K562 (cell line): ENCODE measurements around the gene MED22.

Source experiments
- EZH2 ChIP-seq: IDR thresholded peaks from 2 replicates; pipeline ENCODE4 v1.6.1; 2012; ENCODE audit warnings: low read depth, mild to moderate bottlenecking, inconsistent platforms, low read length, borderline replicate concordance
- FOXJ3 ChIP-seq: sonication (generic); formaldehyde crosslinking; IDR thresholded peaks from 2 replicates; pipeline ENCODE4 v1.4.0; 2020; ENCODE audit warnings: mild to moderate bottlenecking, missing genetic modification reagents
- FOXK1 ChIP-seq: sonication (generic); formaldehyde crosslinking; IDR thresholded peaks from 2 replicates; pipeline ENCODE4 v1.8.0; 2022; ENCODE audit warnings: missing genetic modification reagents, mild to moderate bottlenecking, borderline replicate concordance
- MYC ChIP-seq, 2 experiments: fragments of 250-450 bp in 1 of 2; sonication (Bioruptor Pico) in 1 of 2; IDR thresholded peaks; 2 replicates each; pipeline versions ENCODE4 v1.5.1 to v1.6.1; 2012 to 2021; ENCODE audit warnings: low read depth in 2 of 2, borderline replicate concordance in 1 of 2, improper control_type of control experiment in 1 of 2, low read length in 1 of 2, mild to moderate bottlenecking in 1 of 2, moderate library complexity in 1 of 2
- POLR2A ChIP-seq: fragments of 450-650 bp; conservative IDR thresholded peaks from 2 replicates; pipeline ENCODE4 v1.6.1; 2016
- SMARCC2 ChIP-seq: fragments of 450-650 bp; IDR thresholded peaks from 2 replicates; pipeline ENCODE4 v1.6.1; 2017; ENCODE audit warnings: antibody characterized with exemption, moderate library complexity, mild to moderate bottlenecking, low read depth
- SRSF7 ChIP-seq: fragments of 200-400 bp; formaldehyde crosslinking; optimal IDR thresholded peaks from 2 replicates; pipeline ENCODE3; 2017; ENCODE audit warnings: mild to moderate bottlenecking, low read depth, low read length
- TF ChIP-seq, protein P1 (sequence below), 3 experiments: IDR thresholded peaks in 2 of 3; conservative IDR thresholded peaks in 1 of 3; 2 replicates each; pipeline ENCODE4 v1.5.1; 2011 to 2012; ENCODE audit warnings: low read length in 3 of 3, mild to moderate bottlenecking in 3 of 3, control low read depth in 2 of 3, improper control_type of control experiment in 1 of 3, inconsistent platforms in 1 of 3, low read depth in 1 of 3, mixed read lengths in 1 of 3, moderate library complexity in 1 of 3; ENCODE audit not compliant: insufficient read depth in 2 of 3
- TF ChIP-seq, protein P2 (sequence below), 2 experiments: fragments of 450-650 bp; formaldehyde crosslinking in 1 of 2; IDR thresholded peaks; 2 replicates each; pipeline versions ENCODE4 v1.4.0 to v1.6.1; 2014 to 2020; ENCODE audit warnings: mild to moderate bottlenecking in 2 of 2, borderline replicate concordance in 1 of 2, low read depth in 1 of 2
- TF ChIP-seq, protein P3 (sequence below): fragments of 250-450 bp; sonication (Bioruptor Pico); IDR thresholded peaks from 2 replicates; pipeline ENCODE4 v1.5.0; 2021; ENCODE audit warnings: mild to moderate bottlenecking, borderline replicate concordance
- TF ChIP-seq, protein P4 (sequence below): sonication (generic); formaldehyde crosslinking; IDR thresholded peaks from 2 replicates; pipeline ENCODE4 v1.8.0; 2022; ENCODE audit warnings: mild to moderate bottlenecking, missing genetic modification reagents
- TF ChIP-seq, protein P5 (sequence below), 2 experiments: fragments of 200-800 bp in 1 of 2; sonication (Bioruptor generic) in 1 of 2; sonication (generic) in 1 of 2; formaldehyde crosslinking in 1 of 2; IDR thresholded peaks in 1 of 2; conservative IDR thresholded peaks in 1 of 2; 2 replicates each; pipeline versions ENCODE4 v1.5.0 to v1.6.1; 2016 to 2020; ENCODE audit warnings: missing compliant biosample characterization in 1 of 2, missing genetic modification characterization in 1 of 2, missing genetic modification reagents in 1 of 2

DNA sequence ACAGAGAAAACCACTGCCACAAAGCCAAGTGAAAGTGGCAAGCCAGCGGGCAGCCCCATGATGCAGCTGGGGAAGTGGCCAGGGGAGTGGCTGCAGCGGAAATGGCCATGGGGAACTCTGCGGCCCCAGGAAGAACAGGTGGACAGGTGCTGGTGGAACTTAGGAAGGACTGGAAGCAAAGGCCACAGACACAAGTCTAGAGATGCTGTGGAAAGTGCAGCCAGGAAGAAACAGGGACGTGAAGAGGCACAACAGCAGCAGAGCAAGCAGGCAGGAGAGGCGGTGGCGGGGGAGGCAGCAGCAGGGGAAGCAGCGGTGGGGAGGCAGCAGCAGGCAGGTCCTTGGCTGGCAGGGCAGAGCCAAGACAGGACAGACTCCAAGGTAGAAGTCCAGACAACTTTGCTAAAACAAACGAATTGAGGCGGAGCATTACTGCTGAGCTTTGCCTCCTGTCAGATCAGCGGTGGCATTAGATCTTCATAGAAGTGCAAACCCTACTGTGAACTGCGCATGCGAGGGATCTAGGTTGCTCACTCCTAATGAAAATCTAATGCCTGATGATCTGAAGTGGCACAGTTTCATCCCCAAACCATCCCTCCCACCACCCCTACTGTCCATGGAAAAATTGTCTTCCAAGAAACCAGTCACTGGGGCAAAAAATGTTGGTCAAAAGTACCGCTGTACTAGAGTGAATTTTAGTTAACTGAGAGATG lies 23.8 kb downstream of the MED22 start:
- TF ChIP-seq, protein P1, sequence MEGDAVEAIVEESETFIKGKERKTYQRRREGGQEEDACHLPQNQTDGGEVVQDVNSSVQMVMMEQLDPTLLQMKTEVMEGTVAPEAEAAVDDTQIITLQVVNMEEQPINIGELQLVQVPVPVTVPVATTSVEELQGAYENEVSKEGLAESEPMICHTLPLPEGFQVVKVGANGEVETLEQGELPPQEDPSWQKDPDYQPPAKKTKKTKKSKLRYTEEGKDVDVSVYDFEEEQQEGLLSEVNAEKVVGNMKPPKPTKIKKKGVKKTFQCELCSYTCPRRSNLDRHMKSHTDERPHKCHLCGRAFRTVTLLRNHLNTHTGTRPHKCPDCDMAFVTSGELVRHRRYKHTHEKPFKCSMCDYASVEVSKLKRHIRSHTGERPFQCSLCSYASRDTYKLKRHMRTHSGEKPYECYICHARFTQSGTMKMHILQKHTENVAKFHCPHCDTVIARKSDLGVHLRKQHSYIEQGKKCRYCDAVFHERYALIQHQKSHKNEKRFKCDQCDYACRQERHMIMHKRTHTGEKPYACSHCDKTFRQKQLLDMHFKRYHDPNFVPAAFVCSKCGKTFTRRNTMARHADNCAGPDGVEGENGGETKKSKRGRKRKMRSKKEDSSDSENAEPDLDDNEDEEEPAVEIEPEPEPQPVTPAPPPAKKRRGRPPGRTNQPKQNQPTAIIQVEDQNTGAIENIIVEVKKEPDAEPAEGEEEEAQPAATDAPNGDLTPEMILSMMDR (IDR thresholded peaks at IDR 0.05 in 2 of 3, conservative IDR thresholded peaks at IDR 0.05 in 1 of 3; ENCODE audit: insufficient read depth in 2 of 3, low read depth in 1 of 3, low read length in 3 of 3), result no peak
- TF ChIP-seq SMARCC2 (no peak), FOXJ3 (CRISPR knock-in tag) (no peak), FOXK1 (CRISPR knock-in tag) (no peak), SRSF7 (no peak), POLR2A (no peak), EZH2 (no peak), MYC (IDR thresholded peaks at IDR 0.05; ENCODE audit: low read depth, low read length) (no peak), MYC (CRISPR knock-in tag; IDR thresholded peaks at IDR 0.05; ENCODE audit: borderline replicate concordance, low read depth) (no peak)
- TF ChIP-seq, protein P2, sequence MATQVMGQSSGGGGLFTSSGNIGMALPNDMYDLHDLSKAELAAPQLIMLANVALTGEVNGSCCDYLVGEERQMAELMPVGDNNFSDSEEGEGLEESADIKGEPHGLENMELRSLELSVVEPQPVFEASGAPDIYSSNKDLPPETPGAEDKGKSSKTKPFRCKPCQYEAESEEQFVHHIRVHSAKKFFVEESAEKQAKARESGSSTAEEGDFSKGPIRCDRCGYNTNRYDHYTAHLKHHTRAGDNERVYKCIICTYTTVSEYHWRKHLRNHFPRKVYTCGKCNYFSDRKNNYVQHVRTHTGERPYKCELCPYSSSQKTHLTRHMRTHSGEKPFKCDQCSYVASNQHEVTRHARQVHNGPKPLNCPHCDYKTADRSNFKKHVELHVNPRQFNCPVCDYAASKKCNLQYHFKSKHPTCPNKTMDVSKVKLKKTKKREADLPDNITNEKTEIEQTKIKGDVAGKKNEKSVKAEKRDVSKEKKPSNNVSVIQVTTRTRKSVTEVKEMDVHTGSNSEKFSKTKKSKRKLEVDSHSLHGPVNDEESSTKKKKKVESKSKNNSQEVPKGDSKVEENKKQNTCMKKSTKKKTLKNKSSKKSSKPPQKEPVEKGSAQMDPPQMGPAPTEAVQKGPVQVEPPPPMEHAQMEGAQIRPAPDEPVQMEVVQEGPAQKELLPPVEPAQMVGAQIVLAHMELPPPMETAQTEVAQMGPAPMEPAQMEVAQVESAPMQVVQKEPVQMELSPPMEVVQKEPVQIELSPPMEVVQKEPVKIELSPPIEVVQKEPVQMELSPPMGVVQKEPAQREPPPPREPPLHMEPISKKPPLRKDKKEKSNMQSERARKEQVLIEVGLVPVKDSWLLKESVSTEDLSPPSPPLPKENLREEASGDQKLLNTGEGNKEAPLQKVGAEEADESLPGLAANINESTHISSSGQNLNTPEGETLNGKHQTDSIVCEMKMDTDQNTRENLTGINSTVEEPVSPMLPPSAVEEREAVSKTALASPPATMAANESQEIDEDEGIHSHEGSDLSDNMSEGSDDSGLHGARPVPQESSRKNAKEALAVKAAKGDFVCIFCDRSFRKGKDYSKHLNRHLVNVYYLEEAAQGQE (IDR thresholded peaks at IDR 0.05; ENCODE audit: borderline replicate concordance), result no peak
- TF ChIP-seq, protein P2 (CRISPR knock-in tag; IDR thresholded peaks at IDR 0.05; ENCODE audit: low read depth), result no peak
- TF ChIP-seq, protein P3, sequence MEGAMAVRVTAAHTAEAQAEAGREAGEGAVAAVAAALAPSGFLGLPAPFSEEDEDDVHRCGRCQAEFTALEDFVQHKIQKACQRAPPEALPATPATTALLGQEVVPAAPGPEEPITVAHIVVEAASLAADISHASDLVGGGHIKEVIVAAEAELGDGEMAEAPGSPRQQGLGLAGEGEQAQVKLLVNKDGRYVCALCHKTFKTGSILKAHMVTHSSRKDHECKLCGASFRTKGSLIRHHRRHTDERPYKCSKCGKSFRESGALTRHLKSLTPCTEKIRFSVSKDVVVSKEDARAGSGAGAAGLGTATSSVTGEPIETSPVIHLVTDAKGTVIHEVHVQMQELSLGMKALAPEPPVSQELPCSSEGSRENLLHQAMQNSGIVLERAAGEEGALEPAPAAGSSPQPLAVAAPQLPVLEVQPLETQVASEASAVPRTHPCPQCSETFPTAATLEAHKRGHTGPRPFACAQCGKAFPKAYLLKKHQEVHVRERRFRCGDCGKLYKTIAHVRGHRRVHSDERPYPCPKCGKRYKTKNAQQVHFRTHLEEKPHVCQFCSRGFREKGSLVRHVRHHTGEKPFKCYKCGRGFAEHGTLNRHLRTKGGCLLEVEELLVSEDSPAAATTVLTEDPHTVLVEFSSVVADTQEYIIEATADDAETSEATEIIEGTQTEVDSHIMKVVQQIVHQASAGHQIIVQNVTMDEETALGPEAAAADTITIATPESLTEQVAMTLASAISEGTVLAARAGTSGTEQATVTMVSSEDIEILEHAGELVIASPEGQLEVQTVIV (CRISPR knock-in tag), result no peak
- TF ChIP-seq, protein P4, sequence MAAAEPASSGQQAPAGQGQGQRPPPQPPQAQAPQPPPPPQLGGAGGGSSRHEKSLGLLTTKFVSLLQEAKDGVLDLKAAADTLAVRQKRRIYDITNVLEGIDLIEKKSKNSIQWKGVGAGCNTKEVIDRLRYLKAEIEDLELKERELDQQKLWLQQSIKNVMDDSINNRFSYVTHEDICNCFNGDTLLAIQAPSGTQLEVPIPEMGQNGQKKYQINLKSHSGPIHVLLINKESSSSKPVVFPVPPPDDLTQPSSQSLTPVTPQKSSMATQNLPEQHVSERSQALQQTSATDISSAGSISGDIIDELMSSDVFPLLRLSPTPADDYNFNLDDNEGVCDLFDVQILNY, result no peak
- TF ChIP-seq, protein P5, sequence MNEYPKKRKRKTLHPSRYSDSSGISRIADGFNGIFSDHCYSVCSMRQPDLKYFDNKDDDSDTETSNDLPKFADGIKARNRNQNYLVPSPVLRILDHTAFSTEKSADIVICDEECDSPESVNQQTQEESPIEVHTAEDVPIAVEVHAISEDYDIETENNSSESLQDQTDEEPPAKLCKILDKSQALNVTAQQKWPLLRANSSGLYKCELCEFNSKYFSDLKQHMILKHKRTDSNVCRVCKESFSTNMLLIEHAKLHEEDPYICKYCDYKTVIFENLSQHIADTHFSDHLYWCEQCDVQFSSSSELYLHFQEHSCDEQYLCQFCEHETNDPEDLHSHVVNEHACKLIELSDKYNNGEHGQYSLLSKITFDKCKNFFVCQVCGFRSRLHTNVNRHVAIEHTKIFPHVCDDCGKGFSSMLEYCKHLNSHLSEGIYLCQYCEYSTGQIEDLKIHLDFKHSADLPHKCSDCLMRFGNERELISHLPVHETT (CRISPR knock-in tag; conservative IDR thresholded peaks at IDR 0.05 in 1 of 2, IDR thresholded peaks at IDR 0.05 in 1 of 2), result no peak
